GM19467 (cell line): ENCODE results near the gene SHB.

ENCODE experiments used
- ATAC-seq: cut with Tn5 transposase; IDR thresholded peaks from one replicate; pipeline ENCODE4 v1.9.1; 2021; ENCODE audit warnings: mild to moderate bottlenecking, moderate library complexity; ENCODE audit not compliant: unreplicated experiment

The SHB gene

DNA sequence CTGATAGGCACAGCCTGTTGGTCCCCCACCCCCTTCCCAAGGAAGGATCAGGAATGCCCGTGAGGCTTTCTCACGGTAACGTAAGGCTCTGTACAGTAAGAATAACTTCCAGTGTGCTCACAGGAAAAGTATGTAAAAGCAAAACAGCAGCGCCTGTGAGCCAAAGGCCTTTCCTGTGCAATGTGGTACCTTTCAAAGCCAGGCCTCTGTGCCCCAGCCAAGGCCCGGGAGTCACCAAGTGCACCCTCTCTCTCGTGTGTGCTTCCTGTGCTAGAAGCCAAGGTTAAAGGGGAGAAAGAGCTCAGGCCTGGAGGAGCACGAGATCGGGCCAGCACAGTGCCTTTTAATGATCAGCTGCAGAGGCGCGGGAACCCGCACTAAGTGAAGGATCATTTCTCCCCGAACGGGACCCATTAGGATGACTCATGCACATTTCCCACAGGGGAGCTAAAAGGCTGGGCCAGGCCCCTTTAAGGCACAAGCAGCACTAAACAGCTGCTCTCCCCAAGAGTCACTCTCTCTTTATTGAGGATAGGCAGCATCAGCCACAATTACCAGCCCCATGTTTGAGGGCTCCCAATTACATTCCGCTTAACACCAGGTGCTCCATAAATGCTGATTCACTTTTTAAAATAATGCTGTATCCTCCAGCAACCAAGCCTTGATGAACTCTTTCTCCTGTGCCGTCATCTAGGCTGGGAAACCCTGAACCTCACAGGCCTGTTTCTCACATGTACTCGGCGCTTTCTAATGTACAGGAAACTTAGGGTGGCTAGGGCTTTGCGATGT is 42.8 kb downstream of the SHB start:
- no peak for ATAC-seq

DNA sequence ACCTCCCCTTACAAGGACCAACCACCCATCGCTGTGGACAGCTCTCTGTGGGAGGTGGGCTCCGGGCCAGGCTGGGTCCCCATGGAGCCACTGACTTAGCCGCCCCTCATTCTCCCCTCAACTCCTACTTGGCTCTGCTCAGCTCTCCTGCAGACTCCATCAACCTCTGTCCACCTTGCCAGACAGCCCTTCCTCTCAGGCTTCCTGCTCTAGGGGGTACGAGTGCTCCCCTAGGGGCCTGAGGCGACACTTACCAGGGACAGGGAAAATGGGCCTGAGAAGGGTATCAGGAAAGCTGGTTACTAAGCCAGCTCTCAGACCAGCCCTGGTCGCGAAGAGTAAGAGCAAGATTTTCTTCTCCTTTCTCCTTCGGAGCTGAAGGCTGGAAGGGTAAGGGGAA is 43.9 kb downstream of the SHB start:
- no peak for ATAC-seq

DNA sequence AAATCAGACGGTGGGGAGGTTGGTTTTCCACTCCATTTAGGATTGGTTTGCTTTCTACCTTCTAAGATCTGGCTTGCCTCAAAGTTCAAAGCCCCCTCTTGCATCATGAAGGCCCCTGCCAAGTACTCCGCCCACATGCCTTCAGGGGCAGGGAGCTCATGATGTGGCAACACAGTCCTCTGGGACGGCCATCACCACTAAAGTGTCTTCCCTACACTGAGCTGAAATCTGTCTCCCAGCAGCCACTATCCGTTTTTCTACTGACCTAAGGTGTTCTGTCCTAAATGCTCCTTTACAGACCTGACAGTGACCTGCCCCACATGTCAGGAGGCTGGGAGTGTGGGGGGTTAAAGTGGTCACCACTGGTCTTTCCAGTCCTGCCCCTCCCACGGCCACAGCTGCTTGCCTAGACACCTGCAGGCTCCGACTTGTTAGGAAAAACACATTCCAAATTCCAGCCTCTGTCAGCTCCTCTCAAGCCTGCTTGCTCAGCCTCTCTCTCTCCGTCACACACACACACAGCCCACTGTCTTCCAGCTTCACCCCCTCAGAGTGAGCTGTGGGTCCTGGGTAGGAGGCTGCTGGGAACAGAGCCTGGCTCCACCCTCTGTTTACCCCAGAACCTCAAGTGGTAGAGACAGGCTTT is 44.9 kb downstream of the SHB start:
- ATAC-seq, result no peak

DNA sequence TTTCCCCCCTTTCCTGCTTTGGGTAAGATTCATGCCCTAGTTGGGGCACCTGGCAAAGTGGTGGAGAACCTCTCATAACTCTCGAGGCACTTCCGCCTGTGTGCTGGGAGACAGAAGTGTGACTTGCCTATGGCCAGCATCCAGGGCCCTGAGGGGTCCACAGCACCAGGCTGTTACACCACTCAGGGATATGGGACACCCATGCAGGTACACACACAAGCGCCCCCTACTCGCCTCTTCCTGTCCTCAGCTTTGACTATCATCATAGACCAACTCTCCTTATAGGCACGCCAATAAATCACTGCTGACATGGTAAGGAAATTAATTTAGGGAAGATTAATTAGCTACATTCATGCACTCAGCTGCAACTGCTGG is 45.4 kb downstream of the SHB start:
- no peak for ATAC-seq

DNA sequence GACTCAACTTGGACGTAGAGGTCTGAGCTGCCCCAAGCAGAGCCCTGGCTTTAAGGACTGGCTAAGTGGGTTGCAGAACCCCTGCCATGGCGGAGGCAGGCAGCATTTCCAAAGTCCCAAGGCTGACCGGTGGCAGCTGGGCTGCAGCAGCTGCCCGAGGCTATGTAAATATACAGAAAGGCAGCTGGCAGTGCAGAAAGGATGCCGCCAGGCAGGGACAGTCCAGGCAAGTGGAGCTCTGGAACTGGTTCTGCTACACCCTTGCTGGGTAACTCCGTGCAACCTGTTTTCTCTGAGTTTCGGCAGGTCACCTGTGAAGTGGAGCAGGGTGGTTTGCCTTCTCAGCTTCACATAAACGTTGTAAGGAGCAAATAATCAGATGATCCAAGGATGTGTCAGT is 46.0 kb downstream of the SHB start:
- no peak for ATAC-seq

DNA sequence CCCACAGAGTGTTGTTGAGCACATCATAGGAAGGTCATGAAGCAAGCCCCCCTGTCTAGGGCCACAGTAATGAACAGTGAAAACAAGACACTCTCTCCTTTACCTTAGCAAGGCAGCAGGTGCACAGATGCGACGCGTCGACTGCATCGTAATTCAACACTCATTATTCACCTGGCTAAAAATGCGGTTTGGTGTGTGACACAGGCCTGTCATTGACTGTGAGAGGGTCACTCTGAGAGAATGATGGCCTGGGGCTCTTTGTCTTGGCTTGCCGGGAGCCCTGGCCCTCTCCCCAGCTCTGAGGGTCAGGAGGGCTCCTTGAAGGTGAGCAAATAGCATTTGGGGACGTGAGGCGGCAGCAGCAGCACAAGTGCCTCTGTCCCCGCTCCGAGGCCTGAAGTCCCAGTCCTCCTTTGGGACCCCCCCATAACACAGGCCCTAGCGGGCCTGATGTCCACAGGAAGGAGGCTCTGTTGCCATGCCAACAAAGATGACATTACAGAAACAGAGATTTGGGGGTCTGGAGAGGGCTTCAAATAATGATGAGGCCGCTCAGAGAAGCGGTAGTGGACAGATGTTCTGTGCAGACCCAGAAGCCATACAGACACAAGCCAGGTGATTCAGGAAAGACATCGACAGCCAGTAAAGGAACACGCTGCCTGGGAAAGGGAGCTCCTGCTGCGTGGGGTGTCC is 46.7 kb downstream of the SHB start:
- ATAC-seq, result no peak

DNA sequence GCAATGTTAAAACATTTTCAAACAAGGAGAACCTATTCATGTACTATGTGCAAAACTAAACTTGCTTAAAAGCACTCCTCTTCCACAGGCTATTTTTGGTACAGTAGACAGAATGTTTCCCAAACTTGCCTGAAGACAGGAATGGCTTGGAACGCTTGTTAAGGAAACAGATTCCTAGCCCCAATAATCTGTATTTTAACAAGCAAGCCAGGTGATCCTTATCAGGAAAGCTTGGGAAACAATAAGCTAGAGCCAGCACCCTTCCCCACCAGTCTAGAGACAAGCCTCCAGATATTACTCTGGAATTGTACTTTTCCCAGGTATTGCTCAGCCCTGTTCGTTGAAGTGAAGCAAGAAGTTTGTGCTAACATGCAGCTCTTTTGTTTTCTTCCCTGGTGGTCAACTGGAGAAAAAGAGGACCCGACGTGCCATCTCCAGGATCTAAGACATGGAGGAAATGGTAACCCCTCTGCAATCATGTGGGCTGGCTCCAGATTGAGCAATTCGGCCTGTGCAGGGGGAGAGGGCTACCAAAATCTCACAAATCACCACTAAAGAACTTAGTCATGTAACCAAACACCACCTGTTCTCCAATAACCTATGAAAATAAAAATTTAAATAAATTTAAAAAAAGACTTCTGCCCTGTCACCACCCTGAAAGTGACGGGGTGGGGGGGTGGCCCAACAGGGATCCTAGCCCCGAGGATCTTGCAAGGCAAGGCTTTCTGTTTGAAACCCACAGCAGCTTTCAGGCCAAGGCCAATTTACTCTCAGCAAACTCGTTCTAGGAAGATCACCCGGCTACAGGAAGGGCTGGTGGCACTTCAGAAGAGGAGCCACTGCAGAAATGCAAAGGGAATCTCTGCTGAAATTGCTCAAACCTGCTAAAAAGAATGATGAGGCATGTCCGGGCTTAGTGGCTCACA is 48.6 kb downstream of the SHB start:
- no peak for ATAC-seq

DNA sequence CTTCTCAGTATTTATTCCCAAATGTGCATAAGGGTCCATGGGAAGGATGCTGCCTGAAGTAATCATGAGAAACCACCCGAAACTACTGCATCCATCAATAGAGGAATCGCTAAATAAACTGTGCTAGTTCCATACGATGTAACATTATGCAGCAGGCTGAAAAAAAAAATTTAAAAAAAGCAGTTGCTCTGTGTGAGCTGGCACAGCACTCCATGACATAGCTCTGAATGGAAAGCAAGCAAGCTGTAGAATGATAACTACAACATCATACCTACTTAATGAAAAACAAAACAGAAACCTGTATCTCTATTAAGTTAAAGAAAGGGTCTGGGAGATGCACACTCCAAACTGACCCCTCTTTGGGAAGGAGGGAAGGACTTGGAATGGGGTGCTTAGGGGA is 49.3 kb downstream of the SHB start:
- no peak for ATAC-seq

DNA sequence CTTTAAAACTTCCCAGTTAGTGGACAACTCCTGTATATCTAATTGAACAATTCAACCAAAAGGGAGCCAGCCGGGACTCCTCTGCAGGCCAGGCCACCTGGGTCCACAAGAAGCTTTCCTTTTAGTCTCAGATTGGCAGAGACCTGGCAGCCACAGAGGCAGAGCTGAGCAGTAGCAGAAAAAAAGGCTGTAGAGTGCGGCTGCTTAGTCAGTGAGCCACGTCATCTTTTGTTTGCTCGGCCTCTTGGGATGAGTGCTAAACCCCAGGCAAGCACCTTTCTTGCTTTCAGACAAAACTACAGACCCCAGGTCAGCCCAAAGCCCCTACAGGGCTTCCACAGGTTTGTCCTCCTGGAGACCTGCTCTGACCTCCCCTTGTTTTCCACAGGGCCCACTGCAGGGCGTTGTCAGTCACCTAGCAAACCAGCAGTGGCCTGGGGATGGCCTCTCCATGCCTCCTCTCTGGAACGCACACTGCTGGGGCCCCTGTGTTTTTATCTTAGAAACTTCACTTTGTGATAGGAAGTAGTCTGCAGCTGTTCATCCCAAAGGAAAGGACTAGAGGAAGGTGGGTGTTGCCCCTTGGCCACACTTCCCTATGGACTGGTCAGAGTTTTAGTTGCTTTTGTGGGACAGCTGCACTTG is 49.9 kb downstream of the SHB start:
- no peak for ATAC-seq

DNA sequence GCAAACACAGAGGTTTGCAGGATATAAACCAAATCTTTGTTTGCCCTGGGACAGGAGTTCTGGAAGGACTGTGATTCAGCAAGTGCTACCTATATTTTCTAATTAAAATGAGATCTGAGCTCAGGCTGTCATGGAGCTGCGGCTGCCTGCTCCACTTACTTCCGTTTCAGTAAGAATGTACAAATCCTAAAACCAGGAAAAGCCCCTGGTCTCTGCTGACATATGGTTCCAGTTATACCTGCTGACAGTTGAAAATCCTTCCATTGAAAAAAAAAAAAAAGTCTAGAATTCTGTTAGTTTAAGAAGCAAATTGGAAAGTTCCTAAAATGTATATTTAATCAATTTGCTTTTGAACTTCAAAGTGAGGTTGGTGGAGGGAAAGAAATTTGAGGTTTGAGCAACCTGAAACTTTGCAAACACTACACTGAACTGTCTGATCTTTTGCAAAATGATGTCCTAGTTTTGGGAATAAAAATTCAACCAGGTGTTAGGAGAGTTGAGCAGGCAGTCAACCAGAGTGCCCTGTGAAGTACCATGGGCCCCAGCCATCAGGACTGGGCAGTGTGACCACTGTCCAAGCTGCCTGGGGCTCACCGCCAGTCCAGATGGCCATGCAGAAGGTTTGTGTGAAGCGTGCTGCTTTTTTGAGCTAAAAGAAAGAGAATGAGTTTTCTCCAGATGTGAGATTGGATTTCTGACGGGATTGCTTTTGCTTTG is 50.6 kb downstream of the SHB start:
- no peak for ATAC-seq

DNA sequence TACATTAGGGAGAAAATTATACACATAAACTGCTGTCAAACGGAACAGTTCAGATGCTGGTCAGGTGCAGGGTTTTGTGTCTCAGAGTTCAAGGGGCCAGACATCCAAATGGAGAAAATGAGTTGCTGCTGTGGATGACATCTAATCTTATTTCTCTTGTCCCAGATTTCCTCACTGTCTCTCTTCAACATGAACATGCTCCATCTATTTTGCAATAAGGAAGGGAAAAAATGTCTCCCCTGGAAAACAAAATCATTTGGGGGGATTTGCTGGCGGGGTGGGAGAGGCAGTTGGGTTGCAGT is 51.2 kb downstream of the SHB start:
- ATAC-seq, result no peak

DNA sequence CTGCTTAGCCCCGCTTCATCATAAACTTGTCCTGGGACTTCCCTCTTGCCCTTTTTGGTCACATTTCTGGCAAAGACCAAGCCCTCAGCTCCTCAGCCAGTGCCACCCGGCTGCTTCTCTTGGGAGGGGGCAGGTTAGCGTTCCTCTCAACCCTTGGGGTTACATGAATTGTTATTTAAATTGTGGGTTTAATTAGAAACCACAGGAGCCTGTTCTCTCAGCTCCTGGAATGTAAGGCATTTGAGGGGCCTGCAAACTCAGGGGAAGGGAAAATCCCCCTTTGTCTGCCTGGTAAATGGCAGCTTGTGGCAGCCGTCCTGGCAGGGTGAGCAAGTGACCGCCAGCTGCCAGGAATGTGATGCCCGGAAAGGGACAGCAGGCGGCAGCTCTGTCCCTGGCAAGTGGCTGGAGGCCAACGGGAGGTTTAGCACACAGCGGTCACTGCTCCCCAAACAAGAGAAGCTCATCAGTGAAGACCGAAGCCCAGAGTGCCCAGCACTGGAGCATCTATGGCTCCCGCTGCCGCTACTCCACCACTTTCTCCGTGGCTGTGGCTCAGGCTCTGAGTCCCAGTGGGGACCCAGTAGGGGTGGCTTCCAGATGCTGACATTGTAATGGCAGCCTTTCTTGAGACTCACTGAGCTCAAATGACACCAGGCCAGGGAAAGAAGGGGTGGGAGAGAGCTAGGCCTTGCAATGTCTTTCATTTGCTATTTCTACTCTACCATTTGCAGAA is 51.7 kb downstream of the SHB start:
- ATAC-seq, result no peak

DNA sequence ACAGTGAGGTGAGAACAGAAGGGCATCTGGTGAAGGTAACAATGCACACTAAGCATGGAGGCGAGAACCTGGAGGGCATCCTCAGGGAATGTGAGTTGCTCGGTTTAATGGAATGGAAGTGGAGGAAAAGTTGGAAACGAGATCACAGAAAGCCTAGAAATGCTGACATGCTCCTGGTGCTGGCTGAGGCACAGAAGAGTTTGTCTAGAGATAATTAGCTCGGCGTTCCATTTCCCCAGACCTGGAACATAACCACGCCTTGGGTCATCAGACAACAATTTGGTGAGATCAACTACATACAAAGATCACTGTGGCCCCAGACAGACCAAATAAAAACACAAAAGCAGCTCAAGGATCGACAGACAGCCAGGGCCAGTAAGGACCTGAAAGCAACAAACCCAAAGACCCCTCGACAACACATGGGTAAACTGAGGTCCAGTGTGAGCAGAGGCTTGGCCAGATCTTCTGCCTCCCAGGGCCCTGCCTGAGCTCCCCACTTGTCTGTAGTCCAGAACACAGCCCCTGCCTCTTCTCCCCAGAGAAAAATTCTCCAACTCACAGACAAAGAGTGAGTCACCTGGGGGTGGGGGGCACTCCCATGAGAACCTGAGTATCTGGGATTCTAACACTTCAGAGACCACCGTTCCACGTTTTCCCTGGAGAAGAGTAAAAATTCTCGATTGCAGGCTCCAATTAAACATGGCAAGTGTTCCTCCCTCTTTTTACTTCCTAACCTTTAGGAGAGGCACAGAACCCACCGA is 52.5 kb downstream of the SHB start:
- no peak for ATAC-seq

DNA sequence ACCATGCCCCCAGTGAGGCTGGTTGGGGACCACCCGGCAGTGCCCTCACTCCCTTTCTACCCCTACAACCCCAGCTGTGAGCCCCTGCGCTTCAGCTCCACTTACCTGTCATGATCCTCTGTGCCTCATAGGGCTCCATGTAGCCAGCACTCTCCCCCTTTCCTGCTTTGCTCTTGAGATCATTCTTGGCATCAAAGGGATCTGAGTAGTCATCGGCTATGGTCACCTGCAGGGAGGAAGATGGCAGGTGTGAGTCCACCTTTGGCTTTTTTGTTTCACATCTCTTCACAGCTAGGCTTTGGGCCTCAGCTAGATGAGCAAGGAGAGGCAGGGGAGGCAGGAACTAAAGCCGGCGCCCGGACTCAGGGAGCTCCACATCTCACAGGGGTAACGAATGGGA is 53.1 kb downstream of the SHB start:
- no peak for ATAC-seq

DNA sequence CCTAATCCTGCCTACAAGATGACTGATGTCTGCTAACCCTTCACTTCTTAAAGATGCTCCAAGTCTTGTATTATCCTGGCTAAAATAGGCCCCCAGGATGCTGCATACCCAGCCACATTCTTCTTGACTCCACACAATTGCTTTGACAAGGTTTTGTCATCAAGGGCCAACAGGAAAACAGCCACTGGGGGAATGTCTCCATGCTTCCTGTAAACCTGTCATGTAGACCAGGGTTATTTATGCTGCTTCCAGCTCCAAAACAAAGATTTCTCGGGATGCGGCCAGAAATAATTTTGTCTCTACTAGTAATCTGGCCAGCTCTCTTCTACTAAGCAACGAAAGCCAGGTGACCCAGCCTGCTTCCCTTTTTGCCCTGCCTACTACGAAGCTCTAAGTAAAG is 53.8 kb downstream of the SHB start:
- ATAC-seq, result no peak

DNA sequence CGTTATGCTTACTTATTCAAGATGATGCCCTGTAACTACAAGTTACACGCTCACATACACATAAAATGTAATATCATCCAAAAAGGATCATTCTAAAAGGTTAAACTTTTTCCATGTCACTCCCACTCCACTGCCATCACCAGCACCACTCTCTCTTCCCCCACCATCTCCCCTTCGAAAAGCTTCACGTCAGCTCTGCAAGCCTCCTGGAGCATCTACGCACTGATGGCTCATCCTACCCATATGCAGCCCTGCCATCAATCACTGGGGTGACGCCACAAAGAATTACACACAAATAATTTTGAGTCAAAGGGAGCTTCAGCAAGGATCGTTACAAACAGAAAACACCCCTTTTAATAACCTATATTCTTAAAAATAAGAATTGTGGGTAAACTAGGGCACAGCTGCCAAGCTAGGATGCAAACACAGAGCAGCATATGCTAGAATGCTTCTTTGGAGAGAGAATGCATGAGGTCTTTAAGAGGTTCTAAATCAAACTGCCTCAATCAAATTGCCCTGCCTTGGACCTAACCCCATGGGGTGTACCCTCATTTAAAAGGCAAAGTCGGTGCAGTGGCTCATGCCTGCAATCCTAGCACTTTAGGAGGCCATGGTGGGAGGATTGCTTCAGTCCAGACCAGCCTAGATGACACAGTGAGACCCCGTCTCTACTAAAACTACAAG is 56.1 kb downstream of the SHB start:
- ATAC-seq, result no peak

DNA sequence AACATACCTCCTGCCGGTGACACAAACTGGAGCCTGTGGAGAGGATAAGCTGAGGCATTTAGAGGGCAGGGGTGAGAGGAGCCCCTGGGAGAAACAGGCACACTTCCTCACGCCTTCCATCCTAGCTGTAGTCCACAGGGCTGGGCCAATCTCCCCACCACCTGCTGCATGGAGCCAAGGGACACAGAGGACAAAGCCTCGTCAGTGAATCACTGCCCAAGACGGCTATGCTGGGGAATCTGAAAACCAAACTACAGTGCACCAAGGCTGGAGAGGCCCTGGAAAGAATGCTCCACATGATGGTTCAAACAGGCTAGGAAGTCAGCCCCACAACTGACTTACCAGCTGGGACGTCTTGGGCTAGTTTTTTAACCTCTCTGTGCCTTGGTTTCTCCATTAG is 57.0 kb downstream of the SHB start:
- no peak for ATAC-seq
